NCI-H2227 (cell line): ENCODE results near the gene ANKRD34C.
"Not testable (repeated sequence)": the region's sequence is repeated elsewhere in the genome, so short reads cannot be mapped to it uniquely, and the experiment has no call there.

Experiments used
- DNase-seq: peaks from one replicate; lab custom pipeline; 2025; ENCODE audit not compliant: unreplicated experiment; lab: John Stamatoyannopoulos, UW

ANKRD34C gene

DNA sequence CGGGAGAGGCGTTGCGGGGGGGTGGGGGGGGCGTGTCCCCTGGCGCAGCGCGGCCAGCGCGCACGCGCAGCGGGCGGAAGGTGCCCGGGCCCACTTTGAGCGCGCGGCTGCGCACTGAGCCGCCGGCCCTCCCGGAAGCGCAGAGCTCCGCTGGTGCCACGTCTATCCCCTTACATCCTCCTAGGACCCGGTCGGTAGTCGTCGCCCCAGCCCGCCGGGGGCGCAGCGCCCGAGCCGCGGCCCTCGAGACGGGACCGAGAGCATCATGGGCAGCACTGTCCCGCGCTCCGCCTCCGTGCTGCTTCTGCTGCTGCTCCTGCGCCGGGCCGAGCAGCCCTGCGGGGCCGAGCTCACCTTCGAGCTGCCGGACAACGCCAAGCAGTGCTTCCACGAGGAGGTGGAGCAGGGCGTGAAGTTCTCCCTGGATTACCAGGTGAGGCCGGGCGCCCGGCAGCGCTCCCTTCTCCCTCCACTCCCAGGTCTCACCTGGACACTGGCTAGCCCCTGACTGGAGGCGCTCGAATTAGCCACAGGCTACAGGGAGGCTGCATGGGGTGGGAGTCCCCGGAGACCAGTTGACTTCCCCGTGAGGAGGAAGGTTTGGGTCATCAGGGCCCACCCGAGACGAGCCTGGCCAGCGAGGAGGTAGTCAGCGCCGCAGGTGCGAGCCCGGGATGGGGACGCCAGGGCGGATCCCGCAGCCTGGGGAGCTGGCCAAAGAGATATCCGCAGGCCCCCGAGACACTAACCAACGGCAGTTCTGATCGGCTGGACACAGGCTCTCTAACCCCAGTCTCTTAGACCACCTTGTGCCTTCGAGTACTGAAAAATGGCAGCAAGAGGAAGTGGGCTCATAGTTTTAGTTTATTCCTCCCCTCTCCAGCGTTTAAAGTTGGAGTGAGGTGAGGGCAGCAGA is 28.7 kb downstream of the ANKRD34C start, which contains the start of gene TMED3:
Gene TMED3 (plus strand): TSS at position 128 of the 916 bp plus-strand sequence. CDS start 138 bp downstream, at position 266.
- peak; percentile 90 for DNase-seq

DNA sequence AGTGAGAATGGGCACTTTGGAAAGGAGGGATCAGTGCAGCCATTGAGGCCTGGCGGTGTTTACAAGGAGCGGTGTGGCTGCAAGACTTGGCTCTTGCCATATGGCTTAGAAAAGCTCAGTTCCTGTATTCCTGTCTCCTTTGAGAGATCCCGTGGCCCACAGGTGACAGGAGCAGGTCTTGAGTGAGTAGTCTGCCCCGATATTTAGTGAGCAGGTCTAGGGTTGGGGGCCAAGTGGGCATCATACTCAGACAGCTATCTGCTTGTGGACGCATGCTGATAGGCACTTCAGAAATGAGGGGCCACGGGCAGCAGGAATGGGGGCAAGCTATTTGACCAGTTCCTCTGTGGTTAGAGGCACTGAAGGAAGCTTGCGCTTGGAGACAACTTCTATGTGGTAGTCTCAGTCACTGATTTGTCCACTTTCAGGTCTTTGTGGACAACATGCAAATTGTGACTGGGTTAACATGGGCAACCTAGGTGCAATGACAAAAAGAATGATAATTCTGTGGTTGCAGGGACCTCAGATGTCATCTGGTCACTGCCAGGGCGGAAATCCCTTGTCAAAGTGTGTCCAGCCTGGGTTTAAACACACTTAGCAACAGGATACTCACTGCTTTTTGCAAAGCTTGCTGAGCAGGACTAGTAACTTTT is 29.5 kb downstream of the ANKRD34C start:
- DNase-seq, result no peak

DNA sequence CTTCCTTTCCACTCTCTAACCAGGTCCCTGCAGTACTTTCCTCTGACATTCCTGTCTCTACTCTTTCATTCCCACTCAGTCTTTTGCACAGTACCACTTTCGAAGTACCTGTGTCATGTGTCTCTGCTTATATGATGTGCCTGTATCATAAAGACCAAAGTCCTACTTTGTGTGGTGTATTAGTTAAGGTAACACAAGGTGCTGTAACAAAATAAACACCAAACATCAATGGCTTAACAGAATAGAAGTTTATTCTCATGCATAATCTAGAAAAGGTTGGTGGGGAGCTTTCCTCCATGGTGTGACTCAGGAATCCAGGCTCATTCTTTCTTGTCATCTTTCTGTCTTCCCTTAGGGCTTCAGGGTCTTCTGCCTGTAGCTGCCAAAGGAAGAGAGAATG is 31.7 kb downstream of the ANKRD34C start:
- DNase-seq, result no peak

DNA sequence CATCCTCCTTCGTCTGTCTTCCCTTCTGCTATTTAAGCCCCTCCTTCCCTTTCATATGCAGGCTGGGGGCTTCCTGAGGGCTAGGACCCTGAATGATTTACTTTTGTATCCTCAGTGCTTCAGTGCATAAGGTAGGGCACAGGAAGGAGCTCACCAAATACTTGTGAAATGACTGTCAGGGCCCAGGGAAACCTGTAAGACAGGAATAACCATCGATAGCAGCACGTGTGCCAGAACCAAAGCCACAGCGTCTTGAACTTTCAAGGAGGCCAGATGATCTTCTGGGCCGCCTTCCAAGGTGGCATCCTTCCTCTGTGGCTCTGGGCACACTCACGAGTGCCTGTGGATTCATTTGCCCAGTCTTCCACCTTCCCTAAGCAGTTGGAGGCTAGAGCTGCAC is 32.3 kb downstream of the ANKRD34C start:
- DNase-seq, result no peak

DNA sequence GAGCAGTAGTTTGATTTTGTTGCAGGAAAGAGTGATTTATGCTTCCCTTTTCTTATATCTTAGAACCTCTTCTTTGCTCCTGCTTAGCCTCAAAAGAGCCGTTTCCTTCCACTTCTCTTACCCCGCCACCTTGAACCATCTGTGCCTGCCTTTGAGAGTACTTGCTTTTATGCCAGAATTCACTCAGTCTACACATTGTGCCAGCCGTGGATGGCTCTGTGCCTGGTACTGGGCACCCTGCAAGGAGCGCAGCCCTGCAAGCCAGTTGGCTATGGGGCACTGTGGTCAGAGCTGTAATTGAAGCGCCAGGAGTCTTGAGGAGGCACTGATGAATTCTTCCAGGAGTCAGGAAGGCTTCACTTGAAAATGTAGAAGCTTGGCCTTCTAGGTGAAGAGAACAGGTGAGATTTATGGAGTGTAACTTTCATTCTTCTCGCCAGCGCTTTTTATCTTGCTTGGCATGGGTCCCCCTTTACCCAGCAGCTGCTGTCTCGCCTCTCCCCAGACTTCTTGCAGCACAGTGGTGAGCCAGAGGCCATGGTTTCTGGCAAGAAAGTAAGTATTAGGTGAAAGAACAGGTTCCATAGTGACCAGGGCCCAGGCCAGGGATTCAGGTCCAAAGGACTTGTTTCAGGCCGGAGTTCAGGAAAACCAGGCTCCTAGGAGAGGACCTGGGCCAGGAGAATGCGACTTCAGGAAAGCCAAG is 33.3 kb downstream of the ANKRD34C start:
- DNase-seq, result no peak

GRCh38 chr15:79316864-79317263 is 34.3 kb downstream of the ANKRD34C start:
- no peak for DNase-seq

DNA sequence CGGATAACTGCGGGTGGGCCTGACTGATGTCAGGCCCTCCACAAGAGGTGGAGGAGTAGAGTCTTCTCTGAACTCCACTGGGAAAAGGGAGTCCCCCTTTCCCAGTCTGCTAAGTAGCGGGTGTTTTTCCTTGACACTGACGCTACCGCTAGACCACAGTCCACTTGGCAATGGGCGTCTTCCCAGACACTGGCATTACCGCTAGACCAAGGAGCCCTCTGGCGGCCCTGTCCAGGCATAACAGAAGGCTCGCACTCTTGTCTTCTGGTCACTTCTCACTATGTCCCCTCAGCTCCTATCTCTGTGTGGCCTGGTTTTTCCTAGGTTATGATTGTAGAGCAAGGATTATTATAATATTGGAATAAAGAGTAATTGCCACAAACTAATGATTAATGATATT is 37.5 kb downstream of the ANKRD34C start:
- DNase-seq, result not testable (repeated sequence)

DNA sequence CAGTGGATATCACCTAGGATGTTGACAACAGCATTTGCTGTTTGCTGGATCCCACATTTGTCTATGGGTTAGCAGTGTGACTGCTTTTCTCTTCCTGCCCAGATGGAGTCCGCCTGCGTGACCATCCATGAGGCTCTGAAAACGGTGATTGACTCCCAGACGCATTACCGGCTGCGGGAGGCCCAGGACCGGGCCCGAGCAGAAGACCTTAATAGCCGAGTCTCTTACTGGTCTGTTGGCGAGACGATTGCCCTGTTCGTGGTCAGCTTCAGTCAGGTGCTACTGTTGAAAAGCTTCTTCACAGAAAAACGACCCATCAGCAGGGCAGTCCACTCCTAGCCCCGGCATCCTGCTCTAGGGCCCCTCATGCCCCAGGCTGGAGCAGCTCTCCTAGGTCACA is 39.4 kb downstream of the ANKRD34C start:
- no peak for DNase-seq

DNA sequence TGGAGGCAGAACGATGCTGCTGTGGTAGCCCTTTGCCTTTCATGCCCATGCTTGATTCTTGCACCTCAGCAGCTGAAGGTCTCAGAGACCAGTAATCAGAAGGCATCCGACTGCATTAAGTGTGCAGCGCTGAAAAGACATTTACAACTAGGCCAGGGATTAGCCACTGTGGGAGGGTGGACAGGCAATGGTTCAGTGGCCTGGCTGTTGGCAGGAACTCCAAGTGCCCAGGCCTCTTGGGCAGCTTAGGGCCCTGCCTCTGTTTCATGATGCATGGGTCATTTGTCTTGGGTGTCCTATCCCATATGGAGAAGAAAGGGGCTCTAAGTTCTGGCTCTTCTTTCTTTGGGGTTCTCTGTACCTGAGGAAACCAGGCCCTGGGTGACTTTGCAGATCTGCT is 39.8 kb downstream of the ANKRD34C start:
- no peak for DNase-seq

DNA sequence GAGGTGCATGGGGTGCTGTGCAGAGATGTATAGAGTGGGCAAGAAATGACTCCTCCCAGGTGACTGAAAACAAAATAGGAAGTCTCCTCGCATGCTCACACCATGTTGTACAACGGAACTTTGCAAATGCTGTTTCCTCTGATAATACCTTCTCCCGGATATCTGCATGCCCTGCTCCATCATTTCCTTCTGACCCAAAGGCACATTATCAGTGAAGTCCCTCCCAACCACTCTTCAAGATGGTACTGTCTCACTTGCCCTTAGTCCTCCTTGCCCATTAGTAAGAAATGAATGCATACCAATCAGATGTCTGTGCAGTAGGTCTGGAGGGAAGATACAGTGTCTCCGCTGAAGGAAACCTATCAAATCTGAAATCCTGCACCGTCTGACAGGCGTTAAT is 40.4 kb downstream of the ANKRD34C start:
- DNase-seq, result no peak

- DNase-seq, result no peak
Measured at GRCh38 chr15:79329171-79329611, 46.7 kb downstream of the ANKRD34C start.
